ENCODE measurements around the gene HNRNPUL1. TPM values are rescaled to one million over a fixed set of nuclear protein-coding genes. Genes with fewer than 3 reads are reported as not detected.

Gene HNRNPUL1
- total RNA-seq, 2 donors from 2014 or later = 76.0 to 87.3 TPM

- ATAC-seq (no peak), DNase-seq (no peak)
- Histone ChIP-seq H3K27me3 (no peaks in the 10 kb centered on the region), H3K4me1 (no peaks in the 10 kb centered on the region), H3K36me3 (replicated peaks in 1 of 2; ENCODE audit: insufficient read depth in 1 of 2, low read depth in 2 of 2) (no peaks in the 10 kb centered on the region), H3K4me3 (no peak overlapping the region), H3K9me3 (no peaks in the 10 kb centered on the region), H3K27ac (no peak overlapping the region)
- TF ChIP-seq CTCF (IDR thresholded peaks at IDR 0.05) = no peak
- TF ChIP-seq POLR2A (IDR thresholded peaks at IDR 0.05) = no peak
- intact Hi-C loops (cut with DNase I) = no loop called here
- WGBS, 2 donors = 84% methylated on average over 8 of the region's 9 CpGs
Measured at GRCh38 chr19:41249707-41250423, 14.3 kb upstream of the HNRNPUL1 start.

DNA sequence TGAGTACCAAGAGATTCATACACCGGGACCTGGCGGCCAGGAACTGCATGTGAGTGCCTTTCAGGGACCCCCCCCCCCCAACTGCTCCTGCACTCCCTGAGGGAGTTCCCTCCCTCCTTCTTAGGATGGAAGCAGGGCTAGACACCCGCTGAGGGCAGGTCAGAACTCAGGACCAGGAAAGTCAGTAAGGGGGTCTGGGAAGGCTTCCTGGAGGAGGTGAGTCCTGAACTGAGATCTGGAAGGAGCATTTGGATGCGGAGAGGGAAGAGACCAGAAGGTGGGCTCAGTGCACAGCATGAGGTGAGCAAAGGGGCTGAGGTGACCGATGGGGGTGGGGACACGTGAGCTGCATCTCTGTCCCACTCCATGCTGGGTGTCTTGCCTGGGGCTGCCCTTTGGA, 10.5 kb upstream of the HNRNPUL1 start:
- 75 to 77% methylated on average over 4 to 6 of the region's 6 CpGs for WGBS, 2 donors
- H3K27me3 ChIP-seq = no peaks in the 10 kb centered on the region
- H3K4me3 ChIP-seq = no peak overlapping the region
- no peaks in the 10 kb centered on the region for H3K9me3 ChIP-seq
- no peaks in the 10 kb centered on the region for H3K4me1 ChIP-seq
- TF ChIP-seq POLR2A (IDR thresholded peaks at IDR 0.05) (no peak), CTCF (IDR thresholded peaks at IDR 0.05) (no peak)
- H3K36me3 ChIP-seq (replicated peaks in 1 of 2; ENCODE audit: insufficient read depth in 1 of 2, low read depth in 2 of 2) = no peaks in the 10 kb centered on the region
- intact Hi-C loops (cut with DNase I) = no loop called here
- no peak for ATAC-seq
- DNase-seq = no peak
- no peak overlapping the region for H3K27ac ChIP-seq

GRCh38 chr19:41255171-41255570, 9.0 kb upstream of the HNRNPUL1 start:
- H3K27ac ChIP-seq = no peak overlapping the region
- no peaks in the 10 kb centered on the region for H3K4me1 ChIP-seq
- DNase-seq (no peak), ATAC-seq (no peak)
- H3K36me3 ChIP-seq (replicated peaks in 1 of 2; ENCODE audit: insufficient read depth in 1 of 2, low read depth in 2 of 2) = no peaks in the 10 kb centered on the region
- H3K9me3 ChIP-seq = no peaks in the 10 kb centered on the region
- H3K27me3 ChIP-seq = no peaks in the 10 kb centered on the region
- H3K4me3 ChIP-seq = no peak overlapping the region
- intact Hi-C loops (cut with DNase I) = loop anchor here (5.0 kb wide), 1 partner anchor 48 kb away; no protein-coding TSS in a partner anchor
- no peak for TF ChIP-seq CTCF (IDR thresholded peaks at IDR 0.05)
- TF ChIP-seq POLR2A (IDR thresholded peaks at IDR 0.05) = no peak

- no peak for ATAC-seq
- Histone ChIP-seq H3K4me3 (peak overlapping the region in 1 of 2 donors; percentile 13), H3K4me1 (peaks cover 22% of the 10 kb centered on the region), H3K36me3 (replicated peaks in 1 of 2; ENCODE audit: insufficient read depth in 1 of 2, low read depth in 2 of 2) (no peaks in the 10 kb centered on the region), H3K27me3 (no peaks in the 10 kb centered on the region), H3K27ac (peak overlapping the region in 3 of 4 donors; percentile 89 to 98 (median 97)), H3K9me3 (no peaks in the 10 kb centered on the region)
- DNase-seq = peak in 2 of 4 donors; percentile 11 to 20
- TF ChIP-seq POLR2A (IDR thresholded peaks at IDR 0.05) (no peak), CTCF (IDR thresholded peaks at IDR 0.05) (no peak)
- WGBS, 2 donors = 49 to 50% methylated on average over 9 to 10 of the region's 10 CpGs
- intact Hi-C loops (cut with DNase I) = no loop called here
Measured at GRCh38 chr19:41261474-41262190, 2.5 kb upstream of the HNRNPUL1 start.

Measured in body of pancreas (tissue), 4 donors.